Lower leg skin (tissue), 4 donors: Measurements from ENCODE around the gene MIDN. TPM values are rescaled to one million over a fixed set of nuclear protein-coding genes. Genes with fewer than 3 reads are reported as not detected.
A peak's percentile ranks its signal among the peaks of the same experiment; 100 is the strongest.

Source experiments
- DNase-seq, 2 donors: peaks; one replicate each; pipeline ENCODE4 v3.0.0-alpha.2; 2019; ENCODE audit warnings: low spot score in 2 of 2
- H3K4me3 ChIP-seq: fragments of 200-600 bp; sonication (generic); 2 replicates; pipeline ENCODE4 v1.5.1; 2017; ENCODE audit warnings: mild to moderate bottlenecking, low read depth; ENCODE audit not compliant: poor library complexity, severe bottlenecking
- CTCF ChIP-seq, 3 donors: fragments of 450-650 bp; IDR thresholded peaks; one replicate each; pipeline ENCODE4 v1.5.1; 2016; ENCODE audit warnings: antibody characterized with exemption in 3 of 3, mild to moderate bottlenecking in 3 of 3, moderate library complexity in 2 of 3
- POLR2A ChIP-seq, 2 donors: fragments of 450-650 bp; IDR thresholded peaks; one replicate each; pipeline ENCODE4 v1.6.1; 2016 to 2017; ENCODE audit warnings: antibody characterized with exemption in 2 of 2, mild to moderate bottlenecking in 1 of 2, moderate library complexity in 1 of 2
- WGBS, 2 donors: methylation state at CpG; one replicate each; pipeline ENCODE4 v1.1.5; 2018; 5-methylcytosine and 5-hydroxymethylcytosine counted together
- intact Hi-C: fragments of 100-400 bp; cut with DNase I; formaldehyde crosslinking; loops from one replicate; pipeline ENCODE4 v1.15.0; 2023; ENCODE audit warnings: low total_unique reads
- total RNA-seq, 4 donors: library from RNA; depleted of rRNA; stranded (reverse); fragments of >200 nt; gene quantifications; one replicate each; pipeline ENCODE4 v1.1.0, GENCODE V29; 2016

MIDN gene
- total RNA-seq, 4 donors from 2014 or later, result 59.7 to 119 (median 78.7) TPM

GRCh38 chr19:1259206-1259875, 11.0 kb downstream of the MIDN start:
- intact Hi-C loops, result no loop called here
- 5 to 8% methylated on average over 11 to 12 of the region's 17 CpGs for WGBS, 2 donors
- H3K4me3 ChIP-seq, result no peak overlapping the region
- peak in 1 of 2 donors; percentile 96 for DNase-seq
- TF ChIP-seq CTCF (IDR thresholded peaks at IDR 0.05) (peak in 1 of 3 donors; percentile 24), POLR2A (IDR thresholded peaks at IDR 0.05) (no peak)

GRCh38 chr19:1259876-1260748, 11.7 kb downstream of the MIDN start:
- TF ChIP-seq CTCF (IDR thresholded peaks at IDR 0.05) (no peak), POLR2A (IDR thresholded peaks at IDR 0.05) (no peak)
- H3K4me3 ChIP-seq, result no peak overlapping the region
- 17 to 29% methylated on average over 20 to 29 of the region's 33 CpGs for WGBS, 2 donors
- DNase-seq, result peak in 1 of 2 donors; percentile 90
- intact Hi-C loops, result no loop called here

GRCh38 chr19:1260749-1261537, 12.6 kb downstream of the MIDN start:
- WGBS, 2 donors, result 0 to 1% methylated on average over 30 to 44 of the region's 83 CpGs
- peak overlapping the region; percentile 45 for H3K4me3 ChIP-seq
- intact Hi-C loops, result no loop called here
- TF ChIP-seq POLR2A (IDR thresholded peaks at IDR 0.05) (no peak), CTCF (IDR thresholded peaks at IDR 0.05) (no peak)
- peak; percentile 93 to 99 for DNase-seq

- intact Hi-C loops, result no loop called here
- no peak overlapping the region for H3K4me3 ChIP-seq
- no peak for DNase-seq
- no peak for TF ChIP-seq CTCF (IDR thresholded peaks at IDR 0.05)
- no peak for TF ChIP-seq POLR2A (IDR thresholded peaks at IDR 0.05)
- WGBS, 2 donors, result 5 to 15% methylated on average over 14 of the region's 14 CpGs
Observed at GRCh38 chr19:1261538-1261797, 13.1 kb downstream of the MIDN start.

GRCh38 chr19:1261798-1262622, 13.6 kb downstream of the MIDN start:
- WGBS, 2 donors, result 8 to 9% methylated on average over 23 to 25 of the region's 28 CpGs
- TF ChIP-seq CTCF (IDR thresholded peaks at IDR 0.05), result no peak
- no peak for TF ChIP-seq POLR2A (IDR thresholded peaks at IDR 0.05)
- intact Hi-C loops, result no loop called here
- H3K4me3 ChIP-seq, result no peak overlapping the region
- DNase-seq, result peak in 1 of 2 donors; percentile 95
